DLD1 (cell line): ENCODE data around the gene MBD5.

Experiments used
- in situ Hi-C: cut with HindIII; loops from 2 replicates; pipeline ENCODE4 v1.10.0; 2017; ENCODE audit warnings: low sequenced_read_pairs

Gene MBD5

DNA sequence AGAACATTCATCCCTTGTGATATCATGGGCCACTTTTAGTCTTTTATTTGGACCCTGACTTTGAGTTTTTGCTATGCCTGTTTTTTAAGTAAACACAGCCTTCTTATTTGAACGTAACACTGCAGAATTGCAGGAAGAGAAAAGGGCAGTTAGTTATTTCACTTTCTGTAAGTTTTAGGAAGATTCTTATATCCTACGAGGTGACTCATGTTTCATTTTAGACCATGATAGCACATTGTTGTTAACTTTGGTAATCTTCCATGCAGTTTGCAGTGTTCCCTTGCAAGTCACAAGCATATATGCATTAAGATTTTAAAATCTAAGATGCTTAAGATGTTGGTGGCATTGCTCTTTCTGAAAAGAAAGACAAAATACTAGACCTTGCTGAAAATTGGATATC is 495.1 kb downstream of the MBD5 start:
- in situ Hi-C loops = no loop called here

DNA sequence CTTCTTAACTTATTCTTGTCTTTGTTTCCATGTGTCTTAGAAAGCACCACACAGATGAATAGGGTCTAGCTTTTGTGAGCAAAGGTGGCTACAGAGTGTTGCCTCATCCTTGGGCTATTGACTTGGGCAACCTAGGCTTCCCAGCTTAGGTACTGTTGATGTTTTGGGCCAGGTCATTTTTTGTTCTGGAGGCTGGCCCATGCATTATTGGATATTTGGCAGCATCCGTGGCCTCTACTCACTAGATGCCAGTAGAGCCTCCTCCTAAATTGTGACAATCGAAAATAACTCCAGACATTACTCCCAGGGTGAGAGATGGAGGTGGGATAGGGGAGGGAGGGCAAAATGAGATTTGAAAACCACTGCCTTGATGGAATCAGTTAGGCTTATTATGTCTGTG is 496.4 kb downstream of the MBD5 start:
- in situ Hi-C loops = no loop called here

DNA sequence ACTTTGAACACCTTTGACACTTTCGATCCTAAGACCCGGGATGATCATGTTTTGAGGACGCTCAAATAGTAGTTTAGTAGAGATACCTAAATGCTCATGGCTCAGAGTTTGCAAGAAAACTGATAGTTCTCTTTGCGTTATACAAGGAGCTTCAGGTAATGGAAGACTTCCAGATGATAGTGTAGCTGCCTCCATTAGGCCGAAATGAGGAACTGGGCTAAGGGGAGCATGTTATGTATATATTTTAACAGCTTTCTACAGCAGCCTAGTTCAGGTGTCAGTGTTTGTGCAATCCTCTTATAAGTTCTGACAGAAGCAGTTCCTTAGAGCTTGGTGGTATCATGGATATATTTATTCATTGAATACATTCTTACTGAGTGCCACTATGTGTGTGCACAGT is 496.9 kb downstream of the MBD5 start:
- in situ Hi-C loops = no loop called here

DNA sequence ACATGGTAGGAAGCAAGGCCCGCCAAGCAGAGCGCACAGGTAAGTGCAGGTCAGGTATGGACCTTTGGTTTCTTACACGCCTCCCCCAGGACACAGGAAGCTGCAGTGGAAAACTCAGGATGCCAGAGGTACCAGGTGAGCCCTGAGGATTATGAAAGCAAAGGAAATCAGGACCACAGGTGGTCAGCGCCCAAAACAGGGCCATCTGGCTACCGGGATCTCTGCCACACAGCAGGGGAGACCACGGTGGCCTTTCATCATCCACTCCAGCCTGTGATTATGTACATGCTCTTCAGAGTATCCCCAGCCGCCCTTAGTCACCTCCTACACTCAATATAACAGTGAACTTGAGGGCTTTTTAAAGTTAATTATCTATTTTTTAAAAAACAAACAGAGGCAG is 498.1 kb downstream of the MBD5 start:
- in situ Hi-C loops = no loop called here

DNA sequence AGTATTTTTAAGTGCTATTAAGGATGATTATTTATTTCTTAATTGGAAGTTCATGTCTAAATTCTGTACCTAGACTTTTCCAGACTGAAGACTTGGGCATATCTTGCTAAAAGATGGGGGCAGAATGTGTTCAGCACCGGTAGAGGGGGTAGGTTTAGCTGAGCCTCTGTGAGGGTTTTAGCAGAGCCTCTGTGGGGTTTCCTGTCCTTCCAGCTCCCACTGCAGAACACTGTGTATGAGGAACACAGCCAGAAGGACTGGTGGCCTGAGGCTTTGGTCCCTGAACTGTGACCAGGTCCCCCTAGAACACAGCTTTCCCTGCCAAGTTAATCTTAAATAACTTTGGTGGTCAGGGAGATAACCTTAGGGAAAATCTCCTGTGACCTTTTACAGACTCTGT is 500.3 kb downstream of the MBD5 start:
- in situ Hi-C loops = no loop called here

DNA sequence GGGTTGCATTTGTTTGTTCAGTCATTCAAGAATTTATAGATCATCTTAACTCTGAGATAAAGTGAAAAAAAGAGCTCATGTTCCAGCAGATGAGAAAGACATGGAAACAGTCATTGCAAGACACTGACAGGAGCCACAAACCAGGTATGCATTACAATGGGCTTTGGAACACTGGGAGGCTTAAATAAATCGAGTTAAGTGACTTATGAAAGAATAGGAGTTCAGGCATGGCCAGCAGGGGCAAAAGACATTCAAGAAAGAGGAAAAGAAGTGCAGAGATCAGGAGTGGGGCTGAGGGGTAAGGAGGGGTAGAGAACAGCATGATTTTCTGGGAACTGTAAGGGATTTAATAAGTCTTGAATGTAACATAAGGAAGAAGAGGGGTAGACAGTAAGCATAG is 502.4 kb downstream of the MBD5 start:
- in situ Hi-C loops = no loop called here

DNA sequence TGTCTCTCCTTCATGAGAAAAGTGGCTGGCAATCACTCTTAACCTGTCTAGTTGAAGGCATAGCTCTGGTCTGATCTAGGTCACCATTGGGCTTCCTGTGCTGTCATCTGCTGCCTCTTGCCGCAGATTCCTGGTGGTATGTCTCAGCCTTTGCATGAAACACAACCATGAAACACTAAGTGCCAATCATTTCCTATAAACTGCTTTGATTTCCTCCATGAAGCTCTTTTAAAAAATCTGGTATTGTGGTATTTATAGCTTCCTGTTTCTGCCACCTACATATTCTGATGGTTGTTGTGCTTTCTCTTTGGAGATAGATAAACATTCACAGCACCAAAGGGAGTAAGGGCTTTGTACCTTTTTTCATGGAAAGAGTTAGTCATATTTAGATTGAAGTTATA is 503.6 kb downstream of the MBD5 start:
- in situ Hi-C loops = no loop called here

DNA sequence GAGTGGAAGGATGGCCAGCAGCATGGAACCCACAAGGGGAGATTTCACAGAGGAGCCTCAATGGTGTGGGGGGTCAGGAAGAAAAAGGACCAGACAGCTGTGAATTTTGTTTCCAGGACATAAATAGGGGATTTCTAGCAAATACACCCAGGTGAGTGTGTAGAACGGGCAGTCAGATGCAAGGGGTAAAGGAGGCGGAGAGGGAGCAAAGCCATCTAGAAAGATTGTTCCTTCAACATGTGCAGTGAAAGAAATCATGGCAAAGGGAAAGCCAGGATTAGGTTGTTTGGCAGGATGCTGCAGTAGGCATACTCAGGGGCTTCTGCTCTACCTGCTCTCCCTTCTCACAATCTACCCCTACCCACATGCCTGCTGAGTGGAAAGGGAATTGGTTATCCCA is 504.2 kb downstream of the MBD5 start:
- in situ Hi-C loops = no loop called here

DNA sequence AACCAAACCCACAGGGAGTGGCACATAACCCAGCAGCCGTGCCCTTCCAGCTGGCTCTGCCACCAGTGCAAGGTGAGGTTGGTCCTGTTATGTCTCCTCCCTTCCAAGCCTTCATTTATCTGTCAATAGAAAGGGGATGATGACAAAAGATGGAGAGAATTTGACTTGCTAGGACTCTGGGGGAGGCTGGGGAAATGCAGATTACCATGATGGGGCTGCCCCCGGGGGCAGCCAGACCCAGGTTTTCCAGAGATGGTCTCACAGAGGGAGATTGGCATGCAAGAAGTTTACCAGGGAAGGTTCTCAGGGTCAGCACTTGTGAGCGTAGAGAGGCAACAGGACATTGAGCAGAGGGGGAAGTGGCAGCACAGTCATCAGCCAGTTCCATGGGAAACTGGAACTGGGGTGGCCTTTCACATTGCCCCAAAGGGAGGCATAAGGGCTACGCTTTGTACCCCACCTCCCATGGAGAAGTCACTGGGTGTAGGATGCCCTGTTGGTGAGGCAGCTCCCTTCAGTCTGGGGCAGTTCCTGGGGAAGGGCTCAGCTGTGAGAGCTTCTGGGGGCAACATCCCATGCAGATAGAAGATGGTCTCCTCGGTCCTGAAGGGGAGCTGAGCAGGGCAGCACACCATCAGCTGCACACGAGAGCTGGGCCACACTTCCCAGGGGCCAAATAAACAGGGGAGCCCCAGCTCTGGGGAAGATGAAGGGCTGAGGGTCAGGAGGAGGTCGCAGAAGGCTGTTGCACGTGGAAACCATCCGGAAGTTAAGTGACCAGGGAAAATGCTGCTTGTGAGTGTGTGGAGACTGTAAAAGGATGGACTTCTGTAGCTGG is 505.8 kb downstream of the MBD5 start:
- in situ Hi-C loops = no loop called here

DNA sequence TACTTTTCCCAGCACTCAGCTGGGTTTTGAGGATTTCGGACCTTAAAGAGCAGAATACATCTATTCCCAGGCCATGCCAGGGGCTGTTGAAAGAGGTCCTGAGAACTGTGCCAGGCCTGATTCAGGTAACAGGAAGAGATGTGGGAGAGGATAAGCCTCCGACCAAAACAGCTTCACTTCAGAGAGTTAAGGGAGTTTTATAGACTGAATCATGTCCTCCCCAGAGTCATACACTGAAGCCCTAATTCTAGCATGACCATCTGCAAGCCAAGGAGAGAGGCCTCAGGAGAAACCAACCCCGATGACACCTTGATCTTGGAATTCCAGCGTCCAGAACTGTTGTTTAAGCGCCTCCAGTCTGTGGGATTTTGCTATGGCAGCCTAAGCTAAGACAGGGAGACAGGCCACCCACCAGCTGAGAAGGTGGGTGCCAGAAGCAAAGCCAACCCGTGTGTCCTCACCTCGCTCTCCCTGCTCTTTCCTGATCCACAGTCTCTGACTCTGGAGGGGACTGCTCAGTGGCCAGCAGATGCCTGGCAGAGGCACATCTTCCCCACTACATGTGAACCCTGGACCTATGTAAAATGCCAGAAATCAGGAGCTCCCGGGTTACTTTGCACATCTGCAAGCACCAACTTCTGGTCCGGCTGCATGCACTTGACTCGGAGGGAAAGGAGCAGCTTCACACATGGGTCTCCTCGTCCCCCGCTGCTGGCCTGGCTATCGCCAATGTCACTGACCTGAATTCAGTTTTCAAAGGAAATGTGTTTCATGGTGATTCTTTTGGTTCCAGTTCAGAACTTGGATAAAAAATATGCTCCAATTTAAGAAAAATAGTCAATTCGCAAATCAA is 506.8 kb downstream of the MBD5 start:
- in situ Hi-C loops = no loop called here

DNA sequence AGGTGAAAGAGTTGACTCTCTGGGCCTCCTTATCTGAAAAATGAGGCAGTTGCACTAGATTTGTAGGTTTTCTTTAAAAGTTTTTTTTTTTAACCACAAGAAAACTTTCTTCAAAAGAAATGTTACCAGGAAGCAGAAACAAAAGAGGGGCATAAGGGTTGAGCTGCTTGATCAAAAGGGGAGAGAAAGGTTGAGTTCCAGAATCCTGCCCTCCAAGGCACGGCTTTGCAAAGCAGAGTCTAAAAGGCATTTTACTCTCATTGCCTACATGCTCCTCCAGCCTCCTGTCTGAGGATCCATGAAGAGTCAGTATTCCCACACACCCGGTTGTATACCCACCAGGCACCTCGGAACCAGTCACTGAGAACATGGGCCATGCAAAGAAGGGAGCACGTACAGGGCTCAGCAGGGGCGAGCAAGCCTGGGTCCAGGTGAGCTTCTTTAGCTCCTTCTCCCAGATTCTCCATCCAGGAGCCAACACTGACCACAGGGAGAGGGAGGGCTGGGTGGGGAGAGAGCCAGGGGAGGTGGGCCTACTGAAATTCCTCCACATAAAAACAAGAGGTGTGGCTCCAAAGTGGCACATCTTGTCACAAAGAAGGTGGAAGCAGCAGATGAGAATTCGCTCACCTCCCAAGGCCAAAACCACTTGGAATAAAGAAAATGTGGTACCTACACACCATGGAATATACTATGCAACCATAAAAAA is 507.6 kb downstream of the MBD5 start:
- in situ Hi-C loops = no loop called here

DNA sequence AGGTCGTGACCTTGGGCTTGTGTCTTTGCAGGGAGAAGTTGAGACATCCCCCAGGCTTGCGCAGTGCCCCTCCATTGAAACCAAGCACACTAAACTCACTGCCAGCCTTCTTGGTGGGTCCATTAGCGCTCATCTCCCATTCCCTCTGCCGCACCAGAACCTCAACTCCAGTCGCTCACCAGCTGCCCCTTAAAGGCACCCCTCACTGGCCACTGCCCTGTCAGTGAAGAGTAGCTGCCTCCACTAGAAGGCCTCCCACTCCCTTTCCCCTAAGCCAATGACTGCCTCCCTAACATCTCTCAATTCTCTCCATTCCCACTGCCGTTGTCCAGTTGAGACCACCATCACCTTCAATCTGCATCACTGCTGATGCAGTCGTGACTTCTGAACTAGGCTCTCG is 508.9 kb downstream of the MBD5 start:
- in situ Hi-C loops = no loop called here

DNA sequence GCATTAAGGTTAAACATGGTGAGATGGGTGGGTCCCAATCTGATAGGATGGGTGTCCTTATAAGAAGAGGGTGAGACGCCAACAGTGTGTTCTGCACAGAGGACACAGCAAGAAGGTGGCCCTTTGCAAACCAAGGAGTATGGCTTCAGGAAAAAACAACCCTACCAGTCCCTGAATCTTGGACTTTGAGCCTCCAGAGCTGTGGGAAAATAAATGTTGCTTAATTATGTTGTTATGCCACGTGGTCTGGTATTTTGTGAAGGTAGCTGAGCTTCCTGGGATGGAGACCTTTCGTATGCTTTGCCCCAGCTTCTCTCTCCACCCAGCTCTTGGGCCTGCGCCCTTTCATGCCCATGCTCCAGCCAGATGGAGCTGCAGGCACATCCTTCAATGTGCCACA is 509.5 kb downstream of the MBD5 start:
- in situ Hi-C loops = no loop called here

DNA sequence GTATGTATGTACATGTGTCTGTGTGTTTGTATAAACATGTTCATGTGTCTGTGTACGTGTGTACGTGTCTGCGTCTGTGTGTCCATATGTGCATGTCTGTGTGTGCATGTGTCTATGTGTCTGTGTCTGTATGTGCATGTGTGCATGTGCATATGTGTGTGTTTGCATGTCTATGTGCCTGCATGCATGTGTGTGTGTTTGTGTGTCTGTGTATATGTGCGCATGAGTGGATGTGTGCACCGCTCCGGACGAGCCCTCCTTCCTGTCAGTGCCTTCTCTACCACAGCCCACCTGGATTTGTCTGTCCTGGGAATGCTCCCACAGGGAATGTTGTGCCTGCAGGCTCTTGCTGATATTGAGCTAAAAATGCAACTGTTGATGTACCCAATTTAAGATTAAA is 510.3 kb downstream of the MBD5 start:
- in situ Hi-C loops = no loop called here

DNA sequence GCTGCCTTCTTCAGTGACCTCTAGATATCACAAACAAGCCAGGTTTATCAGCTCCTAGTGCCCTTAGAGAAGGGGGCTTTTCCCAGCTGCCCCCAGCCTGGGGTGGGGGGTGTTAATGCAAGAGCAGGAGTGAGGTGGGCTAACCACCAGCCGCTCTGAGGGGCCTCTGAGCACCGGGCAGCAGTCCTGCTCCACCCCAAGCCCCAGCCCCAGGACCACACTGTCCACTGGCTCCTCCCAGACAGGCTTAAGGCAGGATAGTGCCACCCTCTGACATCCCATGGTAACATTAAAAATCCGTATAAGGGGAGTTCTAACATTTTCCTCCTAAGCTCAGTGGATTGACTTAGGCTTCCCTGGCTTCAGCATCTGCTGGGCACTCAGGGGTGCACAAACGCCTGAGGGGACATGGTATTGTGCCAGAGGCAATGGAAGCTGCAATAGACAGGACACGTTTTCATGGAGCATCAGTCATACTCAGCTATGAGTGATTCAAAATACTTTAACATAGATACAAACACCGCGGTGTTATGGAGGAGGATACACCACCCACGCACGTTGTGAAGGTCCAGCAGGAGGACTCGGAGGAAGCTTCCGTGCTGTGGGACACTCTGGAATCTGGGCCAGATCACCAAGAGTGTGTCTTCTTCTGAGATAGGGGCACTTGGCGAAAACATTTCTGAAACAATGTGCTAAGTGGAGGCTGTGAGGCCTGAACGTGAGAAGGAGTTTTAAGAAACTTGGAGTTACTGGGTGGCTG is 511.0 kb downstream of the MBD5 start:
- in situ Hi-C loops = no loop called here

DNA sequence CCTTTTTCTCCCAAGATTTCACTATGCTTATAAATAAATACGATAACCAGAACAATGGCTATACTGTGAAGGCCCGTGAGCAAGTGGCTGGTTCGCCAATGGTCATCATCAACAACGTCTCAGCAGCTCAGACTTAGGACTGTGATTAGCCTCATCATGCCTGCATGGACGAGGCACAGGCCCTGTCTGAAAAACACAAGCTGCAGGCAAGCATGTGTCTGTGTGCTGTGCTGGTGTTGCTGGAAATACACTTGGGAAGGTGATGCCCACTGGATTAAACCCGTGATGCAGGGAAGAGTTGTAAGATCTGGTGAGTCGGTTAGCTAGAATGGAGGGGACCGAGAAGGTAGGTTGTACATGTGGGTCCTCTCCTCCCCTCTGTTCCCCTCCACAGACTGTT is 512.1 kb downstream of the MBD5 start:
- in situ Hi-C loops = no loop called here

DNA sequence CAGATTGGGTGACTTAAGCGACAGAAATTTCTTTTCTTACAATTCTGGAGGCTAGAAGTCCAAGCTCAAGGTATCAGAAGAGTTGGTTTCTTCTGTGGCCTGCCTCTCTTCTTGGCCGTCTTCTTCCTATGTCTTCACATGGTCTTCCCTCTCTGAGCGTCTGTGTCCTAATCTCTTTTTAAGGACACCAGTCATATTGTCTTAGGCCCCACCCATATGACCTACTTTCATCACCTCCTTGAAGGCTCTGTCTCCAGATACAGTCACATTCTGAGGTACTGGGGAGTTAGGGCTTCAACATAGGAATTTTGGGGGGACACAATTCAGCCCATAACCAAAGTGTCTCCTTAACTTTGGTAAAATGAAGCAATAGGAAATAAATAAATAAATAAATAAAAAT is 512.8 kb downstream of the MBD5 start:
- in situ Hi-C loops = no loop called here

DNA sequence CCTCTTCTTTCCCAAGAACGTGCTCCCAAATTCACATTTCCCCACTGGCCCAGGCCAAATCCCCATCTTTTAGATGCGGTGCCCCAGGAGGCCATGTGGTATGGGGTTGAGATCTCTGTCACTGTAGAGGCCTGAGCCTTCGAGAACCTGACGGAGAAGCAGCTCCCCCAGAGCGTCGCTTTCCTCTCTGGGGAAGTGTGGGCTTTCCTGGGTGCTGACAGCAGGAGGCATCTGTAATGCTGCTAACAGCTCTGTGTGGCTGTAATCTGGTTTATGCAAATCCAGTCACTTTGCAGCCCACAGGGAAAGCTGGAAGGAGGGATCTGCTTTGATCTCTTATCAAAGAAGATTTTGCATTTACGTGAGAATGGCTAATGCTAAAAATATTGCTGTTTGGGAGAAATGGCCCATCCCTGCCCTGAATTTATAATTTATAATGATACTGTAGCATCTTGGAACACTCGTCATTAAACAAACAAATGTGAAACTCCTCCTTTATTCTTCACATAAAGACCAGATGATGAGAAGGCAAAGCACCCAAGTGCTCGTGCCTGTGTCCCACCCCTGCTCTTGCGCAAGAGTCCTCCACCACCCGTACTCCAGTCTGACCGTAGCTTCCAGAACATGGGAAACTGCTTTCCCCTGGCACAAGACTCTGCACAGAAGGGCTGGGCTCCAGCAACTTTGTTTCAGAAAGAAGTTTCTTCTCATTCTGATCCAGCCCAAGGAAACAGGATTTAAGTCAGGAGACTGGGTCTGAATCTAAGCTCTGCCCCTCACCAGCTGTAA is 513.7 kb downstream of the MBD5 start:
- in situ Hi-C loops = no loop called here

DNA sequence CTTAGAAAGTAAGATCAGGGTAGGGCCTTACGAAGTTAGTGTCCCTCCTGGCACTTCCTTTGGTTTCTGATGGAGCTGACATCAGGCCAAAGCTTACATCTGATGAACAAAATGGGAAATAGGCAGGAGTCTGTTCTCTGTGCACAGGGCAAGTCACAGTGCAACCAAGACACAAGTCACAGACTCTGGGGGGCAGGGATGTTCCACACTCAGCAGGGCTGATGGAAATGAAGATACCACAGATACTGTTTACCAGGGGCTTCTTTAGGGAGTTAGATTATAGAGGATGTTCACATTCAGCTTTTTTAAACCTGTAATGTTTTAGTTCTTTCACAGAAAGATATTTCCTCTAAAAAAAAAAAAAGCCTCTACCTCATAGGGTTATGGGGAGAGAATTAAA is 517.5 kb downstream of the MBD5 start:
- in situ Hi-C loops = no loop called here

DNA sequence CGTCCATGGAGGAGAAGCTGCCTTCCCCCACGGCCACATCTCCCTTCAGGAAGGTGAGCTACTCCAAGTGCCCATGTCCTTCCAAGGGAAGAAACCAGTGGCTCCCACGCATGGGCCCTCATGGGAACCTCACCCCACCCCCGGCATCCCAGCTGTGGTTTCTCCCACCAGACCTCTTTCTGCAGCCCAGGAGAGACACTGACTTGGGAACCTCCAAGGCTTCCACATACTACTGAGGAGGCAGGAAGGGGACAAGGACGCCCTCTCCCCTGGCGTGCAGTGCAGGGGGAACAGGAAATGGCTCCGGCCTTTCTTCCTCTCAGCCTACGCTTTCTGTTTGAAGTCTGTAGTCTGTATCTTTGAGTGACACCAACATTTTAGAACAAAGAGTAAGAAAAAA is 519.1 kb downstream of the MBD5 start:
- in situ Hi-C loops = no loop called here
